Pancreas (tissue), 10 donors: Measurements from ENCODE around the gene RPRD2. TPM values are rescaled to one million over a fixed set of nuclear protein-coding genes. Genes with fewer than 3 reads are reported as not detected.

Experiments used
- ATAC-seq, 4 donors: fragments of 200-7000 bp; cut with Tn5 transposase; one replicate each; pipeline versions ENCODE4 v1.8.0 to v1.9.1; 2020; ENCODE audit warnings: mild to moderate bottlenecking in 4 of 4, moderate library complexity in 4 of 4
- DNase-seq, 6 donors: peaks; one replicate each; pipeline ENCODE4 v3.0.0-alpha.2; 2020
- FAIRE-seq: peaks from 2 replicates; lab custom pipeline; 2012; peaks lifted over from hg19 to GRCh38; lab: Jason Lieb, UNC
- H3K27ac ChIP-seq, 4 donors: fragments of 200-600 bp; sonication (generic); 1 replicate in 3 of 4; 2 replicates in 1 of 4; pipeline versions ENCODE4 v1.5.0 to v1.8.0; 2020
- H3K27me3 ChIP-seq, 4 donors: fragments of 200-600 bp; one replicate each; pipeline ENCODE4 v1.8.0; 2021
- H3K36me3 ChIP-seq, 3 donors: fragments of 200-600 bp; sonication (generic) in 1 of 3; one replicate each; pipeline versions ENCODE4 v1.5.0 to v1.8.0; 2020 to 2021
- H3K4me1 ChIP-seq, 3 donors: fragments of 200-600 bp; one replicate each; pipeline ENCODE4 v1.8.0; 2021
- H3K4me3 ChIP-seq, 4 donors: fragments of 200-600 bp; sonication (generic) in 2 of 4; one replicate each; pipeline versions ENCODE4 v1.5.0 to v1.8.0; 2020 to 2021
- H3K9me3 ChIP-seq, 4 donors: fragments of 200-600 bp; one replicate each; pipeline ENCODE4 v1.8.0; 2021
- WGBS, 2 donors: extraction: QIAGEN DNeasy Blood & Tissue Kit; methylation state at CpG; one replicate each; pipeline ENCODE4 v1.1.7; 2013; 5-methylcytosine and 5-hydroxymethylcytosine counted together
- intact Hi-C, 3 donors: fragments of 100-400 bp; cut with DNase I; formaldehyde crosslinking; loops; one replicate each; pipeline versions ENCODE4 v1.11.1 to v1.14.2; 2022
- polyA plus RNA-seq, 2 donors: library from polyadenylated mRNA; stranded (reverse); fragments of 200-250 nt; gene quantifications; one replicate each; pipeline ENCODE4 v1.2.3, GENCODE V29; 2013
- total RNA-seq, 6 donors: library from RNA; stranded (reverse); fragmentation: NEBNext Ultra II Directional in 4 of 6; extraction: Animal tissue kit (Norgen Biotek cat#: 25700) in 4 of 6; gene quantifications; one replicate each; pipeline versions ENCODE4 v1.2.1 to v1.2.4, GENCODE V29; 2021 to 2023
- TF ChIP-seq, protein P1 (sequence below), 4 donors: fragments of 200-600 bp; sonication (generic) in 3 of 4; IDR thresholded peaks; one replicate each; pipeline versions ENCODE4 v1.5.0 to v1.8.0; 2021; ENCODE audit warnings: antibody characterized with exemption in 4 of 4
- donor health status: healthy with polysubstance abuse.
- donor health status: DM: no; HTN: no; CAD: no; lungs with moderate emphysema.
- donor health status: DM: no; HTN: no; CAD: no.
- donor health status: control.
- donor health status: control.
- donor health status: Bipolar disorder and iron deficiency.
- donor health status: DM: yes; HTN: yes; CAD: no.
- donor health status: DM: no; HTN: no; CAD: no.
- donor health status: DM: no; HTN: no; CAD: no.
- donor health status: DM: yes; HTN: yes; CAD: no.

The RPRD2 gene
- total and polyA plus RNA-seq, 8 donors: 5.2 to 22.3 (median 14.1) TPM

GRCh38 chr1:150332651-150333290, 31.2 kb upstream of the RPRD2 start:
- intact Hi-C loops: no loop called here

GRCh38 chr1:150346316-150346715, 17.6 kb upstream of the RPRD2 start:
- TF ChIP-seq, protein P1, sequence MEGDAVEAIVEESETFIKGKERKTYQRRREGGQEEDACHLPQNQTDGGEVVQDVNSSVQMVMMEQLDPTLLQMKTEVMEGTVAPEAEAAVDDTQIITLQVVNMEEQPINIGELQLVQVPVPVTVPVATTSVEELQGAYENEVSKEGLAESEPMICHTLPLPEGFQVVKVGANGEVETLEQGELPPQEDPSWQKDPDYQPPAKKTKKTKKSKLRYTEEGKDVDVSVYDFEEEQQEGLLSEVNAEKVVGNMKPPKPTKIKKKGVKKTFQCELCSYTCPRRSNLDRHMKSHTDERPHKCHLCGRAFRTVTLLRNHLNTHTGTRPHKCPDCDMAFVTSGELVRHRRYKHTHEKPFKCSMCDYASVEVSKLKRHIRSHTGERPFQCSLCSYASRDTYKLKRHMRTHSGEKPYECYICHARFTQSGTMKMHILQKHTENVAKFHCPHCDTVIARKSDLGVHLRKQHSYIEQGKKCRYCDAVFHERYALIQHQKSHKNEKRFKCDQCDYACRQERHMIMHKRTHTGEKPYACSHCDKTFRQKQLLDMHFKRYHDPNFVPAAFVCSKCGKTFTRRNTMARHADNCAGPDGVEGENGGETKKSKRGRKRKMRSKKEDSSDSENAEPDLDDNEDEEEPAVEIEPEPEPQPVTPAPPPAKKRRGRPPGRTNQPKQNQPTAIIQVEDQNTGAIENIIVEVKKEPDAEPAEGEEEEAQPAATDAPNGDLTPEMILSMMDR (IDR thresholded peaks at IDR 0.05): no peak
- peaks cover 3 to 72% (median 40%) of the 10 kb centered on the region in 3 donors for H3K36me3 ChIP-seq

More at GRCh38 chr1:150332651-150333290, 31.2 kb upstream of the RPRD2 start:
- Histone ChIP-seq H3K4me1 (no peaks in the 10 kb centered on the region), H3K36me3 (peaks cover 0 to 92% (median 32%) of the 10 kb centered on the region in 3 donors), H3K27me3 (no peaks in the 10 kb centered on the region), H3K4me3 (no peak overlapping the region), H3K27ac (no peak overlapping the region), H3K9me3 (no peaks in the 10 kb centered on the region)
- 88 to 92% methylated on average over 7 of the region's 7 CpGs for WGBS, 2 donors
- FAIRE-seq (no peak), ATAC-seq (no peak), DNase-seq (no peak)
- TF ChIP-seq, protein P1 (IDR thresholded peaks at IDR 0.05): no peak

DNA sequence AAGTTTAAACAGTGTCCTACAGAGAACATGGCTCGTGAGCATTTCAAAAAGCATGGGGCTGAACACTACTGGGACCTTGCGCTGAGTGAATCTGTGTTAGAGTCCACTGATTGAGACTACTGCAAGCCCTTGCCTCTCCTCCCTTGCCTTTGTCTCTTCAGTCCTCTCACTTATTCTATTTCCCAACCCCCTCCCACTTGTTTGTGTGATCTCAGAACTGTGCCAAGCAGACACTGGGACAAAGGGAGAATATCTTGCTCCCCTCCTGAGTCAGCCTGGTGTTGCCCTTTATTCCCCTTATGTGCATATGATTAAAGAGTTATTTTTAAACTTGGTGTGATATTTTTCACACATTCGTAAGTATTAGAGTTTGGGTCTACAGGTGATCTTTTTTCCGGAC, 11.1 kb upstream of the RPRD2 start:
- Histone ChIP-seq H3K27ac (no peak overlapping the region), H3K9me3 (no peaks in the 10 kb centered on the region), H3K27me3 (no peaks in the 10 kb centered on the region), H3K4me1 (no peaks in the 10 kb centered on the region), H3K36me3 (peaks cover 0 to 46% (median 10%) of the 10 kb centered on the region in 3 donors), H3K4me3 (no peak overlapping the region)
- ATAC-seq: peak in 1 of 4 donors; percentile 25
- FAIRE-seq: no peak
- no peak for DNase-seq
- TF ChIP-seq, protein P1 (IDR thresholded peaks at IDR 0.05): no peak
- intact Hi-C loops: no loop called here
- WGBS, 2 donors: 95 to 96% methylated on average over 4 of the region's 4 CpGs

More at GRCh38 chr1:150346316-150346715, 17.6 kb upstream of the RPRD2 start:
- DNase-seq (no peak), ATAC-seq (no peak), FAIRE-seq (no peak)
- no peaks in the 10 kb centered on the region for H3K27me3 ChIP-seq
- no peak overlapping the region for H3K4me3 ChIP-seq
- H3K27ac ChIP-seq: no peak overlapping the region
- 84 to 91% methylated on average over 4 of the region's 4 CpGs for WGBS, 2 donors
- intact Hi-C loops: no loop called here
- H3K4me1 ChIP-seq: no peaks in the 10 kb centered on the region
- H3K9me3 ChIP-seq: no peaks in the 10 kb centered on the region

GRCh38 chr1:150362721-150363425, 1.1 kb upstream of the RPRD2 start:
- H3K27ac ChIP-seq: peak overlapping the region; percentile 94 to 99 (median 98)
- WGBS, 2 donors: 42 to 56% methylated on average over 21 to 22 of the region's 22 CpGs
- DNase-seq (peak in 2 of 6 donors; percentile 12 to 35), ATAC-seq (peak in 1 of 4 donors; percentile 13), FAIRE-seq (no peak)
- peak overlapping the region; percentile 14 to 68 (median 50) for H3K4me3 ChIP-seq
- no peaks in the 10 kb centered on the region for H3K9me3 ChIP-seq
- TF ChIP-seq, protein P1 (IDR thresholded peaks at IDR 0.05): no peak
- H3K4me1 ChIP-seq: peaks cover 0 to 8% (median 7%) of the 10 kb centered on the region in 3 donors
- intact Hi-C loops: no loop called here
- no peaks in the 10 kb centered on the region for H3K36me3 ChIP-seq
- H3K27me3 ChIP-seq: no peaks in the 10 kb centered on the region
